ENCODE data around the gene ZBTB38. TPM values are rescaled to one million over a fixed set of nuclear protein-coding genes. Genes with fewer than 3 reads are reported as not detected.
A peak's percentile ranks its signal among the peaks of the same experiment; 100 is the strongest.

Gene ZBTB38
- total RNA-seq, 5 donors from 2014 or later (not counting 1 experiment from before 2014, with no cell fraction given) = 38.7 to 72.3 (median 58.2) TPM

- ATAC-seq (replicated peaks in 1 of 4) (peak; percentile 99 to 100 (median 100)), DNase-seq (peak in 34 of 35 experiments; percentile 23 to 92 (median 58))
- no CpG with 5 or more reads among the region's 2 CpGs for WGBS (ENCODE audit: insufficient coverage)
- H3K36me3 ChIP-seq (ENCODE audit: control insufficient read depth in 2 of 2, extremely low read depth in 1 of 2, insufficient read depth in 1 of 2, low read length in 1 of 2) = no peaks in the 10 kb centered on the region
- CTCF ChIA-PET = interaction anchor here (0.5 to 3.0 kb wide), 23 partner anchors 9 to 206 kb away, joined by 3 to 31 read pairs (median 4); no protein-coding TSS in a partner anchor
- no peaks in the 10 kb centered on the region for H3K27me3 ChIP-seq (replicated peaks in 1 of 2; ENCODE audit: control insufficient read depth in 2 of 2, extremely low read depth in 1 of 2, insufficient read depth in 2 of 2, low read length in 1 of 2)
- Mint-ChIP-seq H3K27me3 (no peaks in the 10 kb centered on the region), H3K4me3 (no peak overlapping the region), H3K9me3 (no peaks in the 10 kb centered on the region), H3K36me3 (no peaks in the 10 kb centered on the region), H3K4me1 (peaks cover under 1 to 7% (median 5%) of the 10 kb centered on the region in 3 donors), H3K27ac (peak overlapping the region; percentile 4 to 37)
- H3K9me3 ChIP-seq = no peaks in the 10 kb centered on the region
- no peak overlapping the region for H3K4me3 ChIP-seq (ENCODE audit: control insufficient read depth in 1 of 2, extremely low read depth in 1 of 2, low read length in 1 of 2)
- POLR2A ChIA-PET = interaction anchor here in 1 of 2 donors (0.6 to 1.0 kb wide), 4 partner anchors 70 to 1077 kb away, joined by 3 read pairs; no protein-coding TSS in a partner anchor
- no peak overlapping the region for H3K27ac ChIP-seq (ENCODE audit: low read length)
- no peaks in the 10 kb centered on the region for H3K4me1 ChIP-seq (ENCODE audit: control insufficient read depth in 1 of 2, extremely low read depth in 1 of 2, insufficient read depth in 2 of 2, low read length in 2 of 2)
Measured at GRCh38 chr3:141370065-141370533, 1.8 kb downstream of the ZBTB38 start.

GRCh38 chr3:141371882-141372281 is 3.6 kb downstream of the ZBTB38 start:
- no peak overlapping the region for H3K4me3 ChIP-seq (ENCODE audit: control insufficient read depth in 1 of 2, extremely low read depth in 1 of 2, low read length in 1 of 2)
- CTCF ChIA-PET = interaction anchor here (0.7 to 3.0 kb wide), 10 partner anchors 9 to 982 kb away, joined by 3 to 31 read pairs (median 5); no protein-coding TSS in a partner anchor
- H3K9me3 ChIP-seq = no peaks in the 10 kb centered on the region
- Mint-ChIP-seq H3K4me1 (peaks cover 18 to 24% (median 23%) of the 10 kb centered on the region in 3 donors), H3K36me3 (no peaks in the 10 kb centered on the region), H3K9me3 (no peaks in the 10 kb centered on the region), H3K27me3 (no peaks in the 10 kb centered on the region), H3K27ac (no peak overlapping the region), H3K4me3 (no peak overlapping the region)
- DNase-seq = no peak
- no peaks in the 10 kb centered on the region for H3K36me3 ChIP-seq (ENCODE audit: control insufficient read depth in 2 of 2, extremely low read depth in 1 of 2, insufficient read depth in 1 of 2, low read length in 1 of 2)
- H3K4me1 ChIP-seq (ENCODE audit: control insufficient read depth in 1 of 2, extremely low read depth in 1 of 2, insufficient read depth in 2 of 2, low read length in 2 of 2) = peaks cover 0 to 17% of the 10 kb centered on the region in 2 experiments
- no peaks in the 10 kb centered on the region for H3K27me3 ChIP-seq (replicated peaks in 1 of 2; ENCODE audit: control insufficient read depth in 2 of 2, extremely low read depth in 1 of 2, insufficient read depth in 2 of 2, low read length in 1 of 2)
- no peak overlapping the region for H3K27ac ChIP-seq (ENCODE audit: low read length)
- POLR2A ChIA-PET = interaction anchor here in 1 of 2 donors (0.7 kb wide), 1 partner anchor 127 kb away, joined by 16 read pairs; no protein-coding TSS in a partner anchor
- no peak for ATAC-seq (replicated peaks in 1 of 4)

GRCh38 chr3:141372656-141373055 is 4.4 kb downstream of the ZBTB38 start:
- Histone ChIP-seq H3K9me3 (no peaks in the 10 kb centered on the region), H3K4me3 (ENCODE audit: control insufficient read depth in 1 of 2, extremely low read depth in 1 of 2, low read length in 1 of 2) (no peak overlapping the region), H3K36me3 (ENCODE audit: control insufficient read depth in 2 of 2, extremely low read depth in 1 of 2, insufficient read depth in 1 of 2, low read length in 1 of 2) (no peaks in the 10 kb centered on the region), H3K27ac (ENCODE audit: low read length) (no peak overlapping the region), H3K27me3 (replicated peaks in 1 of 2; ENCODE audit: control insufficient read depth in 2 of 2, extremely low read depth in 1 of 2, insufficient read depth in 2 of 2, low read length in 1 of 2) (no peaks in the 10 kb centered on the region), H3K4me1 (ENCODE audit: control insufficient read depth in 1 of 2, extremely low read depth in 1 of 2, insufficient read depth in 2 of 2, low read length in 2 of 2) (peaks cover 0 to 20% of the 10 kb centered on the region in 2 experiments)
- Mint-ChIP-seq H3K4me1 (peaks cover 21 to 27% (median 25%) of the 10 kb centered on the region in 3 donors), H3K36me3 (no peaks in the 10 kb centered on the region), H3K9me3 (no peaks in the 10 kb centered on the region), H3K27ac (no peak overlapping the region), H3K27me3 (no peaks in the 10 kb centered on the region), H3K4me3 (no peak overlapping the region)
- ATAC-seq (replicated peaks in 1 of 4) (no peak), DNase-seq (no peak)
- POLR2A ChIA-PET = interaction anchor here (0.6 to 1.1 kb wide), 4 partner anchors 16 to 234 kb away, joined by 3 to 16 read pairs (median 4); no protein-coding TSS in a partner anchor
- CTCF ChIA-PET = interaction anchor here (0.7 to 2.2 kb wide), 10 partner anchors 10 to 981 kb away, joined by 3 to 11 read pairs (median 4); no protein-coding TSS in a partner anchor

GRCh38 chr3:141373232-141373631 is 4.9 kb downstream of the ZBTB38 start:
- H3K4me3 ChIP-seq (ENCODE audit: control insufficient read depth in 1 of 2, extremely low read depth in 1 of 2, low read length in 1 of 2) = no peak overlapping the region
- H3K36me3 ChIP-seq (ENCODE audit: control insufficient read depth in 2 of 2, extremely low read depth in 1 of 2, insufficient read depth in 1 of 2, low read length in 1 of 2) = no peaks in the 10 kb centered on the region
- CTCF ChIA-PET = interaction anchor here (0.6 to 2.2 kb wide), 8 partner anchors 39 to 181 kb away, joined by 3 to 11 read pairs (median 5); no protein-coding TSS in a partner anchor
- H3K27ac Mint-ChIP-seq = peak overlapping the region in 1 of 2 donors; percentile 28
- peaks cover 21 to 27% (median 25%) of the 10 kb centered on the region in 3 donors for H3K4me1 Mint-ChIP-seq
- H3K27me3 Mint-ChIP-seq = no peaks in the 10 kb centered on the region
- ATAC-seq (replicated peaks in 1 of 4) (no peak), DNase-seq (no peak)
- POLR2A ChIA-PET = interaction anchor here (0.6 to 1.1 kb wide), 3 partner anchors 15 to 233 kb away, joined by 3 to 4 read pairs (median 4); no protein-coding TSS in a partner anchor
- no peaks in the 10 kb centered on the region for H3K27me3 ChIP-seq (replicated peaks in 1 of 2; ENCODE audit: control insufficient read depth in 2 of 2, extremely low read depth in 1 of 2, insufficient read depth in 2 of 2, low read length in 1 of 2)
- no peaks in the 10 kb centered on the region for H3K9me3 Mint-ChIP-seq
- H3K36me3 Mint-ChIP-seq = no peaks in the 10 kb centered on the region
- H3K27ac ChIP-seq (ENCODE audit: low read length) = no peak overlapping the region
- no peaks in the 10 kb centered on the region for H3K9me3 ChIP-seq
- peaks cover 0 to 20% of the 10 kb centered on the region in 2 experiments for H3K4me1 ChIP-seq (ENCODE audit: control insufficient read depth in 1 of 2, extremely low read depth in 1 of 2, insufficient read depth in 2 of 2, low read length in 2 of 2)
- no peak overlapping the region for H3K4me3 Mint-ChIP-seq

GRCh38 chr3:141373768-141374526 is 5.6 kb downstream of the ZBTB38 start:
- Mint-ChIP-seq H3K9me3 (no peaks in the 10 kb centered on the region), H3K27ac (peak overlapping the region in 1 of 2 donors; percentile 28), H3K27me3 (no peaks in the 10 kb centered on the region), H3K4me3 (no peak overlapping the region), H3K4me1 (peaks cover 21 to 32% (median 28%) of the 10 kb centered on the region in 3 donors), H3K36me3 (no peaks in the 10 kb centered on the region)
- Histone ChIP-seq H3K4me3 (ENCODE audit: control insufficient read depth in 1 of 2, extremely low read depth in 1 of 2, low read length in 1 of 2) (no peak overlapping the region), H3K27me3 (replicated peaks in 1 of 2; ENCODE audit: control insufficient read depth in 2 of 2, extremely low read depth in 1 of 2, insufficient read depth in 2 of 2, low read length in 1 of 2) (no peaks in the 10 kb centered on the region), H3K4me1 (ENCODE audit: control insufficient read depth in 1 of 2, extremely low read depth in 1 of 2, insufficient read depth in 2 of 2, low read length in 2 of 2) (peaks cover 0 to 25% of the 10 kb centered on the region in 2 experiments), H3K27ac (ENCODE audit: low read length) (no peak overlapping the region), H3K36me3 (ENCODE audit: control insufficient read depth in 2 of 2, extremely low read depth in 1 of 2, insufficient read depth in 1 of 2, low read length in 1 of 2) (no peaks in the 10 kb centered on the region), H3K9me3 (no peaks in the 10 kb centered on the region)
- ATAC-seq (replicated peaks in 1 of 4) = no peak
- 69% methylated on average over 3 of the region's 7 CpGs for WGBS (ENCODE audit: insufficient coverage)
- CTCF ChIA-PET = interaction anchor here in 1 of 2 donors (0.7 kb wide), 1 partner anchor 38 kb away, joined by 5 read pairs; no protein-coding TSS in a partner anchor
- POLR2A ChIA-PET = interaction anchor here in 1 of 2 donors (1.1 kb wide), 1 partner anchor 14 kb away, joined by 3 read pairs; no protein-coding TSS in a partner anchor
- DNase-seq = no peak
